SK-N-SH (cell line): ENCODE measurements around the gene ADAMTS15. TPM values are rescaled to one million over a fixed set of nuclear protein-coding genes. Genes with fewer than 3 reads are reported as not detected.

Experiments
- CTCF ChIA-PET: fragments of 300-600, 350-600 bp; formaldehyde crosslinking; extraction: SDS; loops from one replicate; lab custom pipeline; 2021; lab: Yijun Ruan, JAX
- POLR2A ChIA-PET: fragments of 350-600 bp; sonication (Branson Sonifier 250); formaldehyde crosslinking; extraction: SDS; loops from one replicate; lab custom pipeline; 2020; ENCODE audit warnings: antibody characterized with exemption, inconsistent platforms; lab: Yijun Ruan, JAX
- DNase-seq: peaks from one replicate; pipeline ENCODE4 v3.0.0; 2012
- H2AFZ ChIP-seq: fragments of 200-600 bp; sonication (generic); 2 replicates; pipeline ENCODE4 v1.8.1; 2016; ENCODE audit warnings: antibody characterized with exemption, mild to moderate bottlenecking, low read depth
- H3F3A ChIP-seq: fragments of 200-600 bp; sonication (generic); replicated peaks from 2 replicates; pipeline ENCODE3; 2016; ENCODE audit warnings: antibody characterized with exemption, mild to moderate bottlenecking; ENCODE audit not compliant: insufficient read depth
- H3K27ac ChIP-seq, 2 experiments: fragments of 200-500 bp in 1 of 2; fragments of 200-600 bp in 1 of 2; sonication (Bioruptor generic) in 1 of 2; sonication (generic), shearing (Covaris generic) in 1 of 2; 2 replicates each; pipeline versions ENCODE4 v1.5.1 to v1.6.1; 2014 to 2016; ENCODE audit warnings: low read depth in 2 of 2, inconsistent platforms in 1 of 2, low read length in 1 of 2, mild to moderate bottlenecking in 1 of 2, mixed read lengths in 1 of 2
- H3K27me3 ChIP-seq: fragments of 200-600 bp; sonication (generic), shearing (Covaris generic); 2 replicates; pipeline ENCODE4 v1.6.1; 2016; ENCODE audit warnings: mixed run types; ENCODE audit not compliant: insufficient read depth
- H3K36me3 ChIP-seq, 2 experiments: fragments of 200-500 bp in 1 of 2; fragments of 200-600 bp in 1 of 2; sonication (Bioruptor generic) in 1 of 2; sonication (generic) in 1 of 2; replicated peaks in 1 of 2; 2 replicates each; pipeline versions ENCODE3 to v1.5.1; 2014 to 2016; ENCODE audit warnings: low read length in 1 of 2, mild to moderate bottlenecking in 1 of 2; ENCODE audit not compliant: insufficient read depth in 2 of 2, control insufficient read depth in 1 of 2
- H3K4me1 ChIP-seq, 2 experiments: fragments of 200-500 bp in 1 of 2; fragments of 200-600 bp in 1 of 2; sonication (Bioruptor generic) in 1 of 2; sonication (generic), shearing (Covaris generic) in 1 of 2; 2 replicates each; pipeline versions ENCODE4 v1.5.1 to v1.6.1; 2014 to 2016; ENCODE audit warnings: low read depth in 1 of 2, low read length in 1 of 2, mixed run types in 1 of 2; ENCODE audit not compliant: insufficient read depth in 2 of 2, control insufficient read depth in 1 of 2
- H3K4me2 ChIP-seq: fragments of 200-600 bp; sonication (generic), shearing (Covaris generic); 2 replicates; pipeline ENCODE4 v1.6.1; 2017; ENCODE audit warnings: mixed run types
- H3K4me3 ChIP-seq, 2 experiments: fragments of 200-500 bp in 1 of 2; fragments of 200-600 bp in 1 of 2; sonication (Bioruptor generic) in 1 of 2; sonication (generic), shearing (Covaris generic) in 1 of 2; 2 replicates each; pipeline versions ENCODE4 v1.5.1 to v1.8.1; 2014 to 2016; ENCODE audit warnings: low read depth in 2 of 2, inconsistent platforms in 1 of 2, low read length in 1 of 2, mild to moderate bottlenecking in 1 of 2, mixed read lengths in 1 of 2, moderate library complexity in 1 of 2
- H3K79me2 ChIP-seq: fragments of 200-600 bp; sonication (generic); 2 replicates; pipeline ENCODE4 v1.8.1; 2017; ENCODE audit warnings: mild to moderate bottlenecking; ENCODE audit not compliant: insufficient read depth
- H3K9ac ChIP-seq: fragments of 200-600 bp; sonication (generic); 2 replicates; pipeline ENCODE4 v1.6.1; 2017; ENCODE audit warnings: mixed run types
- H3K9me2 ChIP-seq: fragments of 200-600 bp; sonication (generic); 2 replicates; pipeline ENCODE4 v1.6.1; 2017; ENCODE audit warnings: mixed run types
- H3K9me3 ChIP-seq: fragments of 200-600 bp; sonication (generic); 2 replicates; pipeline ENCODE4 v1.6.1; 2017; ENCODE audit warnings: mixed run types, mild to moderate bottlenecking, moderate library complexity
- H4K20me1 ChIP-seq: fragments of 200-600 bp; sonication (generic); 2 replicates; pipeline ENCODE4 v1.6.1; 2017; ENCODE audit warnings: mild to moderate bottlenecking, mixed run types; ENCODE audit not compliant: insufficient read depth
- CTCF ChIP-seq: fragments of 200-600 bp; sonication (generic); IDR thresholded peaks from 2 replicates; pipeline ENCODE4 v1.6.1; 2017; ENCODE audit warnings: antibody characterized with exemption, mild to moderate bottlenecking, moderate library complexity
- ELF1 ChIP-seq: IDR thresholded peaks from 2 replicates; pipeline ENCODE4 v1.4.0; 2012
- EP300 ChIP-seq, 2 experiments: IDR thresholded peaks; 2 replicates each; pipeline versions ENCODE4 v1.4.0 to v1.6.1; 2012; ENCODE audit warnings: borderline replicate concordance in 1 of 2, low read depth in 1 of 2, low read length in 1 of 2
- FOXJ3 ChIP-seq: sonication (generic); formaldehyde crosslinking; IDR thresholded peaks from 2 replicates; pipeline ENCODE4 v1.5.1; 2020; ENCODE audit warnings: mild to moderate bottlenecking, missing genetic modification reagents
- GATA2 ChIP-seq: sonication (generic); formaldehyde crosslinking; IDR thresholded peaks from 2 replicates; pipeline ENCODE4 v1.5.0; 2020; ENCODE audit warnings: mild to moderate bottlenecking, missing genetic modification reagents
- IRF3 ChIP-seq: fragments of 150-350 bp; IDR thresholded peaks from 2 replicates; pipeline ENCODE4 v1.6.1; 2016; ENCODE audit warnings: mild to moderate bottlenecking, low read depth, low read length
- MAX ChIP-seq: IDR thresholded peaks from 2 replicates; pipeline ENCODE4 v1.4.0; 2012; ENCODE audit warnings: low read depth
- MEF2A ChIP-seq: IDR thresholded peaks from 2 replicates; pipeline ENCODE4 v1.4.0; 2012; ENCODE audit warnings: low read depth, borderline replicate concordance
- MXI1 ChIP-seq: IDR thresholded peaks from 2 replicates; pipeline ENCODE4 v1.6.1; 2012; ENCODE audit warnings: mild to moderate bottlenecking, low read depth, low read length, improper control_type of control experiment
- PBX3 ChIP-seq: IDR thresholded peaks from 2 replicates; pipeline ENCODE4; 2012
- POLR2AphosphoS5 ChIP-seq: IDR thresholded peaks from 2 replicates; pipeline ENCODE4 v1.6.1; 2012; ENCODE audit warnings: low read depth, low read length
- RAD21 ChIP-seq: IDR thresholded peaks from 2 replicates; pipeline ENCODE4 v1.6.1; 2012; ENCODE audit warnings: mild to moderate bottlenecking, low read length
- RCOR1 ChIP-seq: fragments of 150-350 bp; IDR thresholded peaks from 2 replicates; pipeline ENCODE4 v1.6.1; 2017; ENCODE audit warnings: antibody characterized with exemption, low read length
- SIN3A ChIP-seq: IDR thresholded peaks from 2 replicates; pipeline ENCODE4 v1.6.1; 2012; ENCODE audit warnings: low read depth, mild to moderate bottlenecking, low read length, moderate library complexity, borderline replicate concordance
- SMC3 ChIP-seq: IDR thresholded peaks from 2 replicates; pipeline ENCODE4 v1.6.1; 2012; ENCODE audit warnings: low read depth, low read length, improper control_type of control experiment
- WGBS: methylation state at CpG from one replicate; pipeline ENCODE4 v1.1.6; 2017; ENCODE audit warnings: low lambda C conversion rate; 5-methylcytosine and 5-hydroxymethylcytosine counted together
- polyA plus RNA-seq, 3 experiments: library from polyadenylated mRNA; depleted of rRNA; stranded (reverse); fragments of >200 nt; gene quantifications; 2 replicates each; pipeline ENCODE4 v1.2.3, GENCODE V29; 2012
- TF ChIP-seq, protein P1 (sequence below): fragments of 150-350 bp; IDR thresholded peaks from 2 replicates; pipeline ENCODE4 v1.6.1; 2017; ENCODE audit warnings: antibody characterized with exemption, low read length, low read depth, borderline replicate concordance
- TF ChIP-seq, protein P2 (sequence below): IDR thresholded peaks from 2 replicates; pipeline ENCODE4 v1.6.1; 2012; ENCODE audit warnings: mild to moderate bottlenecking, low read depth, low read length, moderate library complexity

ADAMTS15 gene
- polyA plus RNA-seq, 1 of the 3 experiments (the other 2 are of a cell fraction) = 1.1 TPM

- ChIA-PET POLR2A (no interaction called here), CTCF (no interaction called here)
- Histone ChIP-seq H3K4me2 (no peak overlapping the region), H3K27me3 (no peaks in the 10 kb centered on the region), H2AFZ (no peak overlapping the region), H3F3A (no peaks in the 10 kb centered on the region), H3K27ac (no peak overlapping the region), H3K36me3 (no peaks in the 10 kb centered on the region), H3K9me3 (no peaks in the 10 kb centered on the region), H3K4me1 (no peaks in the 10 kb centered on the region; a peak in 1 of 4 replicates), H3K79me2 (no peaks in the 10 kb centered on the region), H3K9ac (no peak overlapping the region), H3K4me3 (no peak overlapping the region), H4K20me1 (no peaks in the 10 kb centered on the region), H3K9me2 (no peaks in the 10 kb centered on the region)
- DNase-seq = no peak
- WGBS = 89% methylated on average over 2 of the region's 2 CpGs
- TF ChIP-seq SMC3 (no peak), FOXJ3 (CRISPR knock-in tag) (no peak), PBX3 (no peak), MXI1 (no peak), RAD21 (no peak), ELF1 (no peak), MEF2A (no peak), GATA2 (CRISPR knock-in tag) (no peak)
- TF ChIP-seq, protein P1, sequence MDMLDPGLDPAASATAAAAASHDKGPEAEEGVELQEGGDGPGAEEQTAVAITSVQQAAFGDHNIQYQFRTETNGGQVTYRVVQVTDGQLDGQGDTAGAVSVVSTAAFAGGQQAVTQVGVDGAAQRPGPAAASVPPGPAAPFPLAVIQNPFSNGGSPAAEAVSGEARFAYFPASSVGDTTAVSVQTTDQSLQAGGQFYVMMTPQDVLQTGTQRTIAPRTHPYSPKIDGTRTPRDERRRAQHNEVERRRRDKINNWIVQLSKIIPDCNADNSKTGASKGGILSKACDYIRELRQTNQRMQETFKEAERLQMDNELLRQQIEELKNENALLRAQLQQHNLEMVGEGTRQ = no peak
- TF ChIP-seq, protein P2, sequence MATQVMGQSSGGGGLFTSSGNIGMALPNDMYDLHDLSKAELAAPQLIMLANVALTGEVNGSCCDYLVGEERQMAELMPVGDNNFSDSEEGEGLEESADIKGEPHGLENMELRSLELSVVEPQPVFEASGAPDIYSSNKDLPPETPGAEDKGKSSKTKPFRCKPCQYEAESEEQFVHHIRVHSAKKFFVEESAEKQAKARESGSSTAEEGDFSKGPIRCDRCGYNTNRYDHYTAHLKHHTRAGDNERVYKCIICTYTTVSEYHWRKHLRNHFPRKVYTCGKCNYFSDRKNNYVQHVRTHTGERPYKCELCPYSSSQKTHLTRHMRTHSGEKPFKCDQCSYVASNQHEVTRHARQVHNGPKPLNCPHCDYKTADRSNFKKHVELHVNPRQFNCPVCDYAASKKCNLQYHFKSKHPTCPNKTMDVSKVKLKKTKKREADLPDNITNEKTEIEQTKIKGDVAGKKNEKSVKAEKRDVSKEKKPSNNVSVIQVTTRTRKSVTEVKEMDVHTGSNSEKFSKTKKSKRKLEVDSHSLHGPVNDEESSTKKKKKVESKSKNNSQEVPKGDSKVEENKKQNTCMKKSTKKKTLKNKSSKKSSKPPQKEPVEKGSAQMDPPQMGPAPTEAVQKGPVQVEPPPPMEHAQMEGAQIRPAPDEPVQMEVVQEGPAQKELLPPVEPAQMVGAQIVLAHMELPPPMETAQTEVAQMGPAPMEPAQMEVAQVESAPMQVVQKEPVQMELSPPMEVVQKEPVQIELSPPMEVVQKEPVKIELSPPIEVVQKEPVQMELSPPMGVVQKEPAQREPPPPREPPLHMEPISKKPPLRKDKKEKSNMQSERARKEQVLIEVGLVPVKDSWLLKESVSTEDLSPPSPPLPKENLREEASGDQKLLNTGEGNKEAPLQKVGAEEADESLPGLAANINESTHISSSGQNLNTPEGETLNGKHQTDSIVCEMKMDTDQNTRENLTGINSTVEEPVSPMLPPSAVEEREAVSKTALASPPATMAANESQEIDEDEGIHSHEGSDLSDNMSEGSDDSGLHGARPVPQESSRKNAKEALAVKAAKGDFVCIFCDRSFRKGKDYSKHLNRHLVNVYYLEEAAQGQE = no peak
Observed at GRCh38 chr11:130511765-130512164, 63.3 kb downstream of the ADAMTS15 start.

- TF ChIP-seq EP300 (IDR thresholded peaks at IDR 0.05; ENCODE audit: borderline replicate concordance in 1 of 2, low read depth in 1 of 2, low read length in 1 of 2) (no peak), MAX (no peak), IRF3 (no peak), SIN3A (no peak), CTCF (no peak), POLR2AphosphoS5 (no peak), RCOR1 (no peak), MXI1 (no peak)
- Histone ChIP-seq H3K9ac (no peak overlapping the region), H3K36me3 (no peaks in the 10 kb centered on the region), H3K4me2 (no peak overlapping the region), H3K4me3 (no peak overlapping the region), H3F3A (no peaks in the 10 kb centered on the region), H3K4me1 (no peaks in the 10 kb centered on the region; a peak in 1 of 4 replicates), H3K9me2 (no peaks in the 10 kb centered on the region), H3K27ac (no peak overlapping the region), H3K9me3 (no peaks in the 10 kb centered on the region), H3K79me2 (no peaks in the 10 kb centered on the region), H2AFZ (no peak overlapping the region), H4K20me1 (no peaks in the 10 kb centered on the region), H3K27me3 (no peaks in the 10 kb centered on the region)
- ChIA-PET CTCF (interaction anchor here (1.0 to 1.3 kb wide), 2 partner anchors 21 to 78 kb away, joined by 3 to 5 read pairs; no protein-coding TSS in a partner anchor), POLR2A (no interaction called here)
- WGBS = 75% methylated on average over 3 of the region's 4 CpGs
- DNase-seq = no peak
Observed at GRCh38 chr11:130512662-130513061, 64.2 kb downstream of the ADAMTS15 start.
